Activated CD4-positive, alpha-beta memory T cell treated with anti-CD3 and anti-CD28 coated beads, Interleukin-2, amount 10 ng/mL, durations not matched to agents 7 days and 5 days (primary cell): ENCODE results near the gene ANXA9. TPM values are rescaled to one million over a fixed set of nuclear protein-coding genes. Genes with fewer than 3 reads are reported as not detected.

Experiments used
- CTCF ChIA-PET: fragments of 350-600 bp; sonication (Branson Sonifier 250); formaldehyde crosslinking; loops from one replicate; lab custom pipeline; 2021; ENCODE audit warnings: antibody characterized with exemption, inconsistent platforms; lab: Charles Lee
- POLR2A ChIA-PET: fragments of 350-600 bp; sonication (Branson Sonifier 250); formaldehyde crosslinking; loops from one replicate; lab custom pipeline; 2021; ENCODE audit warnings: antibody characterized with exemption; lab: Charles Lee
- DNase-seq: peaks from one replicate; pipeline ENCODE4 v3.0.0-alpha.2; 2020
- H3K27ac Mint-ChIP-seq: one replicate; pipeline ENCODE4 v1.8.0; 2021; ENCODE audit warnings: mild to moderate bottlenecking, mixed read lengths
- H3K27me3 Mint-ChIP-seq: one replicate; pipeline ENCODE4 v1.8.0; 2021; ENCODE audit warnings: mixed read lengths
- H3K36me3 Mint-ChIP-seq: one replicate; pipeline ENCODE4 v1.8.0; 2021; ENCODE audit warnings: low read depth, mixed read lengths
- H3K4me1 Mint-ChIP-seq: one replicate; pipeline ENCODE4 v1.8.0; 2021; ENCODE audit warnings: mixed read lengths
- H3K4me3 Mint-ChIP-seq: one replicate; pipeline ENCODE4 v1.8.0; 2021; ENCODE audit warnings: mild to moderate bottlenecking, mixed read lengths
- H3K9me3 Mint-ChIP-seq: one replicate; pipeline ENCODE4 v1.8.0; 2021; ENCODE audit warnings: mixed read lengths
- total RNA-seq, 2 experiments: library from RNA; stranded (reverse); gene quantifications; one replicate each; pipeline ENCODE4 v1.2.3, GENCODE V29; 2021

The ANXA9 gene
- total RNA-seq, 2 experiments from 2014 or later, result not detected

DNA sequence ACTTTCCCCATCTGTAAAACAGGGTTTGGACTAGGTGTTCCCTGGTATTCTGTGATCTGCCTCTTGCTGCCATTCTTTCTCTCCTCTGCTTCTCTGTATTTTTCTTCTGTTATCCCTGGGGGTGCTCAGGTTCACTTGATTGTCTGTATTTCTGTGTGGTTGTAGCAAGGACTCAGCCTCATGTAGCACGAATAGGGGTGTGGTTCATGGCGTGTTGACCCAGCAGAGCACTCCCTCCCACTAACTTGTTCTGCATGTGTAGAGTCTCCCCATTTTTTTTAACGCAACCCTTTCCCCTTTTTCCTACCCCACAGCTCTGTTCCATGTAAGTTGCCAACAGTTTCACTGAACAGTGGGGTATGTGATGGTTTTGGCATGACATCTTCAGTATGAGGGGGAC lies 53.1 kb downstream of the ANXA9 start:
- ChIA-PET CTCF (no interaction called here), POLR2A (interaction anchor here (1.3 kb wide), 1 partner anchor 23 kb away, joined by 3 read pairs; no protein-coding TSS in a partner anchor)
- H3K27me3 Mint-ChIP-seq, result no peaks in the 10 kb centered on the region
- H3K27ac Mint-ChIP-seq, result no peak overlapping the region
- no peak overlapping the region for H3K4me3 Mint-ChIP-seq
- no peaks in the 10 kb centered on the region for H3K9me3 Mint-ChIP-seq
- H3K4me1 Mint-ChIP-seq, result no peaks in the 10 kb centered on the region
- DNase-seq, result no peak
- H3K36me3 Mint-ChIP-seq, result peaks cover 30% of the 10 kb centered on the region

DNA sequence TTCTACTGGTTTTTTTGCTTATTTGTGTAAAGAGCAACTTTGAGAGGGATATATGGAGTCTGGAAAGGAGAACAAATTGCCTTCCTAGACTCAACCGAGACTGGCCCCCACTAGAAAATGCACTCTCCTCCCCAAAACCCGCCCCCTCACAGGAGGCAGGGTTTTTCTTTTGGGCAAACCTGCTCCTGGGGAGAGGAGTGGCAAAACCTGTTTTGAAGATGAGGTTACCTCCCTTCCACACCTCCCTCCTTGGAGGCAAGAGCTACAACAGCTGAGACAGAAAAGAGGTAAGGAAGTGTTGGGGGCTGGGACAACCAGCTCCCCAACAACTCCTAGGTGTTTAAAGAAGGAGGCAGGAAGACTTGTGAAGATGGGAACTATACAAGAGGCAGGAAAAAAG lies 54.3 kb downstream of the ANXA9 start, which contains the start of gene BNIPL:
TSS of gene BNIPL (plus strand) at position 231 of the 400 bp plus-strand sequence. CDS start at position 371, 140 bp downstream.
- Mint-ChIP-seq H3K27me3 (no peaks in the 10 kb centered on the region), H3K4me1 (no peaks in the 10 kb centered on the region), H3K9me3 (no peaks in the 10 kb centered on the region), H3K36me3 (peaks cover 25% of the 10 kb centered on the region), H3K4me3 (no peak within 1 kb of the TSS), H3K27ac (no peak within 1 kb of the TSS)
- ChIA-PET POLR2A (interaction anchor here (1.1 kb wide), 1 partner anchor 11 kb away, joined by 3 read pairs; the partner anchor contains the start of gene C1orf56), CTCF (interaction anchor here (0.7 kb wide), 1 partner anchor 12 kb away, joined by 3 read pairs; no protein-coding TSS in a partner anchor)
- DNase-seq, result no peak

DNA sequence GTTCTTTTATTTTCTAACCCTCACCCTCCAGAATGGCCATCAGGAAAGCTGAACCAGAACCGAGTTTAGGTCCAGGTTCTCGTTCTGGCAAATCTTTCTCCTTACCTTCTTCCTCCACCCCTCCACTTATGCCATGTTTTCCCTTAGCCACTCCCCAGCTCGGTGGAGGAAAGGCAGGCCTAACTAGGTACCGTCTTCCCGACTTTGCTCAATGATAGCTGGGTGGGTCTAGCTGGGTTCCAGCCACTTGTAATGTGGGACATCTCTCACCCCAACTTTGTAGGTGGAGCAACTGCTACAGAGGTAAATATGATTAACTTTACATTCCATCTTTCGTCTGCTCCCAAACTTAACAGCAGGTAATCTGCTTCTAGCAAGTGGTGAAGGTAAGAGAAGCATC lies 54.9 kb downstream of the ANXA9 start:
- no peaks in the 10 kb centered on the region for H3K4me1 Mint-ChIP-seq
- H3K36me3 Mint-ChIP-seq, result peaks cover 22% of the 10 kb centered on the region
- H3K27ac Mint-ChIP-seq, result no peak overlapping the region
- H3K4me3 Mint-ChIP-seq, result no peak overlapping the region
- H3K9me3 Mint-ChIP-seq, result no peaks in the 10 kb centered on the region
- DNase-seq, result no peak
- ChIA-PET POLR2A (interaction anchor here (1.1 kb wide), 1 partner anchor 11 kb away, joined by 3 read pairs; the partner anchor contains the start of gene C1orf56), CTCF (interaction anchor here (0.7 kb wide), 1 partner anchor 12 kb away, joined by 3 read pairs; no protein-coding TSS in a partner anchor)
- H3K27me3 Mint-ChIP-seq, result no peaks in the 10 kb centered on the region

- no peak for DNase-seq
- Mint-ChIP-seq H3K27ac (no peak overlapping the region), H3K36me3 (peaks cover 12% of the 10 kb centered on the region), H3K4me1 (peaks cover 10% of the 10 kb centered on the region), H3K4me3 (no peak overlapping the region), H3K27me3 (no peaks in the 10 kb centered on the region), H3K9me3 (no peaks in the 10 kb centered on the region)
- ChIA-PET CTCF (interaction anchor here (1.0 to 2.0 kb wide), 2 partner anchors 15 to 18 kb away, joined by 3 to 6 read pairs; no protein-coding TSS in a partner anchor), POLR2A (interaction anchor here (1.0 kb wide), 1 partner anchor 9 kb away, joined by 3 read pairs; no protein-coding TSS in a partner anchor)
Observed at GRCh38 chr1:151039521-151039920, 57.4 kb downstream of the ANXA9 start.

DNA sequence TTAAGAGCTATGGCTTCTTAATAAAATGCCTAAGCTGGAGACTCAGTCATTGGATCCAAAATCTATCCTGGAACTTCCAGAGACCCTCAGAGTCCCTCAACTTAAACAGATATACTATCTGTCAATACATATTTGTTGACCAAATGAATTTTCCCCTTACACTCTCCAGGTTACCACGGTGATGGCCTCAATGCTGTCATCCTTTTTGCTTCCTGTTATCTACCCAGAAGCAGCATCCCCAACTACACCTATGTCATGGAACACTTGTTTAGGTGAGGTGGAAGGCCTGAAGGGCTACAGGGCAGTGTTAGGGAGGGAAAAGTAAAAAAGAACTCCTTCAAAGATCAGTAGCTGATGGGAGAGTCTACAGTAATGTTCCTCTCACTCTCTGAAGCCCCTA lies 61.1 kb downstream of the ANXA9 start:
- Mint-ChIP-seq H3K4me3 (no peak overlapping the region), H3K27ac (no peak overlapping the region), H3K4me1 (peaks cover 27% of the 10 kb centered on the region), H3K27me3 (no peaks in the 10 kb centered on the region), H3K36me3 (no peaks in the 10 kb centered on the region), H3K9me3 (no peaks in the 10 kb centered on the region)
- POLR2A ChIA-PET, result interaction anchor here (0.9 to 4.1 kb wide), 5 partner anchors 12 to 37 kb away, joined by 3 to 25 read pairs (median 3); no protein-coding TSS in a partner anchor
- CTCF ChIA-PET, result interaction anchor here (0.9 to 1.7 kb wide), 4 partner anchors 12 to 57 kb away, joined by 3 to 11 read pairs (median 4); no protein-coding TSS in a partner anchor
- peak; percentile 23 for DNase-seq

Other genes starting within 250 kb of the ANXA9 start
- gene CTSS, start 216.5 kb upstream of the ANXA9 start, total RNA-seq, result 100 to 1,000 TPM; 123 to 127 TPM
- 1 to 10 TPM; 5.3 to 5.4 TPM for gene CTSK, start 174.0 kb upstream of the ANXA9 start, total RNA-seq
- gene ARNT, start 105.7 kb upstream of the ANXA9 start, total RNA-seq, result 10 to 100 TPM; 39.8 TPM
- not detected for gene CTXND2, start 95.2 kb upstream of the ANXA9 start, total RNA-seq
- gene SETDB1, start 55.9 kb upstream of the ANXA9 start, total RNA-seq, result 10 to 100 TPM; 49.5 to 51.5 TPM
- 100 to 1,000 TPM; 177 to 181 TPM for gene CERS2, start 7.5 kb upstream of the ANXA9 start, total RNA-seq
- 10 to 100 TPM; 19.9 to 20.5 TPM for gene MINDY1, start 24.6 kb downstream of the ANXA9 start, total RNA-seq
- gene PRUNE1, start 26.2 kb downstream of the ANXA9 start, total RNA-seq, result 10 to 100 TPM; 13.8 to 16.6 TPM
- gene BNIPL, start 54.3 kb downstream of the ANXA9 start, total RNA-seq, result 1 to 10 TPM in 1 of 2 experiments, under 1 TPM in 1; 0.98 to 1.2 TPM
- gene C1orf56, start 65.5 kb downstream of the ANXA9 start, total RNA-seq, result 1 to 10 TPM; 1.2 to 1.7 TPM
- gene CDC42SE1, start 77.3 kb downstream of the ANXA9 start, total RNA-seq, result 100 to 1,000 TPM; 345 to 347 TPM
- gene MLLT11, start 78.1 kb downstream of the ANXA9 start, total RNA-seq, result 1 to 10 TPM; 3.2 to 3.4 TPM
- 10 to 100 TPM; 24.5 to 25.9 TPM for gene GABPB2, start 88.5 kb downstream of the ANXA9 start, total RNA-seq
- gene SEMA6C, start 164.3 kb downstream of the ANXA9 start, total RNA-seq, result 1 to 10 TPM; 1.8 to 2.3 TPM
- 10 to 100 TPM; 31.2 to 32.0 TPM for gene TNFAIP8L2, start 174.4 kb downstream of the ANXA9 start, total RNA-seq
- gene LYSMD1, start 183.6 kb downstream of the ANXA9 start, total RNA-seq, result 1 to 10 TPM; 2.0 to 2.1 TPM
- 10 to 100 TPM; 63.5 to 67.9 TPM for gene SCNM1, start 183.9 kb downstream of the ANXA9 start, total RNA-seq
- gene TMOD4, start 193.7 kb downstream of the ANXA9 start, total RNA-seq, result 1 to 10 TPM; 1.5 to 1.9 TPM
- 10 to 100 TPM; 76.1 to 78.8 TPM for gene VPS72, start 207.9 kb downstream of the ANXA9 start, total RNA-seq
- 10 to 100 TPM; 53.9 to 61.1 TPM for gene PIP5K1A, start 216.3 kb downstream of the ANXA9 start, total RNA-seq